GM10248 (cell line): Measurements from ENCODE around the gene CISD1.

Experiments
- CTCF ChIA-PET: fragments of 300-600 bp; sonication (Branson Sonifier 250); formaldehyde crosslinking; extraction: SDS; loops from one replicate; lab custom pipeline; 2021; ENCODE audit warnings: antibody characterized with exemption; lab: Yijun Ruan, JAX
- POLR2A ChIA-PET: fragments of 350-650 bp; sonication (Branson Sonifier 250); formaldehyde crosslinking; extraction: SDS; loops from one replicate; lab custom pipeline; 2020; ENCODE audit warnings: antibody characterized with exemption; lab: Yijun Ruan, JAX
- DNase-seq: peaks from one replicate; pipeline ENCODE4 v3.0.0; 2012; ENCODE audit errors: extremely low spot score
- TF ChIP-seq, protein P1 (sequence below): IDR thresholded peaks from 2 replicates; pipeline ENCODE4 v1.5.1; 2012; ENCODE audit warnings: mild to moderate bottlenecking, low read depth; ENCODE audit errors: extremely low read depth, missing control alignments, control extremely low read depth

Gene CISD1

GRCh38 chr10:58331646-58332045 lies 62.7 kb downstream of the CISD1 start:
- TF ChIP-seq, protein P1, sequence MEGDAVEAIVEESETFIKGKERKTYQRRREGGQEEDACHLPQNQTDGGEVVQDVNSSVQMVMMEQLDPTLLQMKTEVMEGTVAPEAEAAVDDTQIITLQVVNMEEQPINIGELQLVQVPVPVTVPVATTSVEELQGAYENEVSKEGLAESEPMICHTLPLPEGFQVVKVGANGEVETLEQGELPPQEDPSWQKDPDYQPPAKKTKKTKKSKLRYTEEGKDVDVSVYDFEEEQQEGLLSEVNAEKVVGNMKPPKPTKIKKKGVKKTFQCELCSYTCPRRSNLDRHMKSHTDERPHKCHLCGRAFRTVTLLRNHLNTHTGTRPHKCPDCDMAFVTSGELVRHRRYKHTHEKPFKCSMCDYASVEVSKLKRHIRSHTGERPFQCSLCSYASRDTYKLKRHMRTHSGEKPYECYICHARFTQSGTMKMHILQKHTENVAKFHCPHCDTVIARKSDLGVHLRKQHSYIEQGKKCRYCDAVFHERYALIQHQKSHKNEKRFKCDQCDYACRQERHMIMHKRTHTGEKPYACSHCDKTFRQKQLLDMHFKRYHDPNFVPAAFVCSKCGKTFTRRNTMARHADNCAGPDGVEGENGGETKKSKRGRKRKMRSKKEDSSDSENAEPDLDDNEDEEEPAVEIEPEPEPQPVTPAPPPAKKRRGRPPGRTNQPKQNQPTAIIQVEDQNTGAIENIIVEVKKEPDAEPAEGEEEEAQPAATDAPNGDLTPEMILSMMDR = no peak
- POLR2A ChIA-PET = interaction anchor here (0.7 kb wide), 1 partner anchor 37 kb away, joined by 3 read pairs; no protein-coding TSS in a partner anchor
- no peak for DNase-seq
- CTCF ChIA-PET = interaction anchor here (1.0 to 1.1 kb wide), 2 partner anchors 24 to 38 kb away, joined by 3 read pairs; no protein-coding TSS in a partner anchor

- ChIA-PET CTCF (interaction anchor here (1.0 to 2.1 kb wide), 6 partner anchors 16 to 76 kb away, joined by 3 to 12 read pairs (median 4); no protein-coding TSS in a partner anchor), POLR2A (interaction anchor here (1.0 to 1.3 kb wide), 2 partner anchors 10 to 50 kb away, joined by 4 to 5 read pairs; partner anchors contain the start of gene TFAM)
- TF ChIP-seq, protein P1 = no peak
- DNase-seq = peak; percentile 90
These were observed 65.9 kb downstream of the CISD1 start, which contains the start of gene UBE2D1 for GRCh38 chr10:58334817-58335305. TSS of gene UBE2D1 (plus strand) at chr10:58335006. CDS start at chr10:58335202, 196 bp downstream.

GRCh38 chr10:58335306-58336005 lies 66.5 kb downstream of the CISD1 start:
- TF ChIP-seq, protein P1 = no peak
- CTCF ChIA-PET = interaction anchor here (1.3 to 2.1 kb wide), 5 partner anchors 15 to 77 kb away, joined by 3 to 12 read pairs (median 5); no protein-coding TSS in a partner anchor
- peak; percentile 37 for DNase-seq
- POLR2A ChIA-PET = interaction anchor here (1.0 to 1.3 kb wide), 2 partner anchors 9 to 49 kb away, joined by 4 to 5 read pairs; partner anchors contain the start of gene TFAM

- DNase-seq = no peak
- POLR2A ChIA-PET = no interaction called here
- TF ChIP-seq, protein P1 = no peak
- CTCF ChIA-PET = interaction anchor here (2.1 kb wide), 1 partner anchor 36 kb away, joined by 12 read pairs; no protein-coding TSS in a partner anchor
These were observed 67.3 kb downstream of the CISD1 start for GRCh38 chr10:58336242-58336641.
